MM.1S (cell line): ENCODE data around the gene BTN3A1.
"Not testable (repeated sequence)": the region's sequence is repeated elsewhere in the genome, so short reads cannot be mapped to it uniquely, and the experiment has no call there.

Experiments used
- DNase-seq: peaks from one replicate; pipeline ENCODE4 v3.0.0-alpha.2; 2015
- H2AFZ ChIP-seq: fragments of 300-600 bp; sonication (generic); 2 replicates; pipeline ENCODE4 v1.6.0; 2016; ENCODE audit warnings: antibody characterized with exemption, low read length
- H3F3A ChIP-seq: fragments of 300-600 bp; sonication (generic); 2 replicates; pipeline ENCODE4 v1.6.1; 2016; ENCODE audit warnings: mild to moderate bottlenecking, antibody characterized with exemption, low read length, moderate library complexity, mixed read lengths; ENCODE audit not compliant: insufficient read depth
- H3K27ac ChIP-seq: fragments of 300-600 bp; sonication (generic); 2 replicates; pipeline ENCODE4 v1.5.1; 2016; ENCODE audit warnings: mild to moderate bottlenecking, low read length
- H3K27me3 ChIP-seq: fragments of 300-600 bp; sonication (generic); replicated peaks from 2 replicates; pipeline ENCODE4 v1.6.0; 2016; ENCODE audit warnings: low read length; ENCODE audit not compliant: insufficient read depth
- H3K36me3 ChIP-seq: fragments of 300-600 bp; sonication (generic); replicated peaks from 2 replicates; pipeline ENCODE4 v1.6.1; 2016; ENCODE audit warnings: mild to moderate bottlenecking, low read length, mixed read lengths; ENCODE audit not compliant: insufficient read depth
- H3K4me1 ChIP-seq: fragments of 300-600 bp; sonication (generic); 2 replicates; pipeline ENCODE4 v1.6.1; 2016; ENCODE audit warnings: low read length, mixed read lengths
- H3K4me2 ChIP-seq: fragments of 300-600 bp; sonication (generic); 2 replicates; pipeline ENCODE4 v1.6.0; 2016; ENCODE audit warnings: low read depth, low read length
- H3K4me3 ChIP-seq: fragments of 300-600 bp; sonication (generic); 2 replicates; pipeline ENCODE4 v1.5.1; 2016; ENCODE audit warnings: low read length, mixed read lengths
- H3K79me2 ChIP-seq: fragments of 300-600 bp; sonication (generic); 2 replicates; pipeline ENCODE4 v1.6.1; 2016; ENCODE audit warnings: mixed run types, low read length, mixed read lengths
- H3K9ac ChIP-seq: fragments of 300-600 bp; sonication (generic); 2 replicates; pipeline ENCODE4 v1.6.1; 2016; ENCODE audit warnings: low read length, mixed read lengths
- H3K9me2 ChIP-seq: fragments of 300-600 bp; sonication (generic); replicated peaks from 2 replicates; pipeline ENCODE4 v1.6.1; 2016; ENCODE audit warnings: mild to moderate bottlenecking, low read length, mixed read lengths; ENCODE audit not compliant: insufficient read depth
- H3K9me3 ChIP-seq: fragments of 300-600 bp; sonication (generic); replicated peaks from 2 replicates; pipeline ENCODE4 v1.6.1; 2016; ENCODE audit warnings: mild to moderate bottlenecking, low read length, mixed read lengths; ENCODE audit not compliant: insufficient read depth
- H4K20me1 ChIP-seq: fragments of 300-600 bp; sonication (generic); 2 replicates; pipeline ENCODE4 v1.6.1; 2016; ENCODE audit warnings: mild to moderate bottlenecking, low read length, moderate library complexity, mixed read lengths; ENCODE audit not compliant: insufficient read depth
- EZH2 ChIP-seq: fragments of 300-600 bp; sonication (generic); optimal IDR thresholded peaks from 2 replicates; pipeline ENCODE3; 2017; ENCODE audit warnings: low read depth, mild to moderate bottlenecking, antibody characterized with exemption, low read length, mixed read lengths
- EZH2phosphoT487 ChIP-seq: fragments of 300-600 bp; sonication (generic); IDR thresholded peaks from 2 replicates; pipeline ENCODE4 v1.6.1; 2018; ENCODE audit warnings: antibody characterized with exemption, low read length
- TF ChIP-seq, protein P1 (sequence below): fragments of 300-600 bp; sonication (generic); IDR thresholded peaks from 2 replicates; pipeline ENCODE4 v1.5.1; 2016; ENCODE audit warnings: antibody characterized with exemption, low read length, mixed read lengths

BTN3A1 gene

DNA sequence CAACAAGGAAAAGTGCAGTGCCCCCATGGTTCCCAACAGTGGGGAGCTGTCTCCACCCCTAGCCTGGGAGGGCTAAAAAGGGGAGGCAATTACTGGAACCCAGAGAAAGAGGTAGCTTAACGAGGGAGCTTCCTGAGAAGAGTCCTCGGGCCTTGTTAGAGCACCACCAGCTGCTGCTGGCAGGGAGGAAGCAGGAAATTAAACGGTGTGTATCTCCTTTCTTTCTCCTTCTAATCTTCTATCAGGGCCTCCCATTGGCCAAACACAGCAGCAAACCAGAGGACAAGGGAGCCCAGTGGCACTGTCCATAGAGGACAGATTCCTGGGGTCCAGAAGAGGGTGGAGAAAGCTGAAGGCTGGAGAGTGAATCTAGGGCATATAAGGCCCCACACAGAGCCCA is 26.8 kb upstream of the BTN3A1 start:
- Histone ChIP-seq H3K36me3 (no peaks in the 10 kb centered on the region; the same call in 1 of the 2 replicates), H3K27ac (no peak overlapping the region), H4K20me1 (no peaks in the 10 kb centered on the region), H3K9me3 (no peaks in the 10 kb centered on the region), H3K79me2 (peaks cover 4% of the 10 kb centered on the region; the same call in 1 of the 2 replicates), H2AFZ (no peak overlapping the region), H3K27me3 (no peaks in the 10 kb centered on the region), H3K4me2 (no peak overlapping the region), H3K9me2 (no peaks in the 10 kb centered on the region), H3K4me1 (peaks cover 16% of the 10 kb centered on the region), H3K9ac (no peak overlapping the region), H3K4me3 (no peak overlapping the region), H3F3A (peaks cover 5% of the 10 kb centered on the region; the same call in 1 of the 2 replicates)
- DNase-seq: no peak
- TF ChIP-seq EZH2 (no peak), EZH2phosphoT487 (no peak)
- TF ChIP-seq, protein P1, sequence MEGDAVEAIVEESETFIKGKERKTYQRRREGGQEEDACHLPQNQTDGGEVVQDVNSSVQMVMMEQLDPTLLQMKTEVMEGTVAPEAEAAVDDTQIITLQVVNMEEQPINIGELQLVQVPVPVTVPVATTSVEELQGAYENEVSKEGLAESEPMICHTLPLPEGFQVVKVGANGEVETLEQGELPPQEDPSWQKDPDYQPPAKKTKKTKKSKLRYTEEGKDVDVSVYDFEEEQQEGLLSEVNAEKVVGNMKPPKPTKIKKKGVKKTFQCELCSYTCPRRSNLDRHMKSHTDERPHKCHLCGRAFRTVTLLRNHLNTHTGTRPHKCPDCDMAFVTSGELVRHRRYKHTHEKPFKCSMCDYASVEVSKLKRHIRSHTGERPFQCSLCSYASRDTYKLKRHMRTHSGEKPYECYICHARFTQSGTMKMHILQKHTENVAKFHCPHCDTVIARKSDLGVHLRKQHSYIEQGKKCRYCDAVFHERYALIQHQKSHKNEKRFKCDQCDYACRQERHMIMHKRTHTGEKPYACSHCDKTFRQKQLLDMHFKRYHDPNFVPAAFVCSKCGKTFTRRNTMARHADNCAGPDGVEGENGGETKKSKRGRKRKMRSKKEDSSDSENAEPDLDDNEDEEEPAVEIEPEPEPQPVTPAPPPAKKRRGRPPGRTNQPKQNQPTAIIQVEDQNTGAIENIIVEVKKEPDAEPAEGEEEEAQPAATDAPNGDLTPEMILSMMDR: no peak

DNA sequence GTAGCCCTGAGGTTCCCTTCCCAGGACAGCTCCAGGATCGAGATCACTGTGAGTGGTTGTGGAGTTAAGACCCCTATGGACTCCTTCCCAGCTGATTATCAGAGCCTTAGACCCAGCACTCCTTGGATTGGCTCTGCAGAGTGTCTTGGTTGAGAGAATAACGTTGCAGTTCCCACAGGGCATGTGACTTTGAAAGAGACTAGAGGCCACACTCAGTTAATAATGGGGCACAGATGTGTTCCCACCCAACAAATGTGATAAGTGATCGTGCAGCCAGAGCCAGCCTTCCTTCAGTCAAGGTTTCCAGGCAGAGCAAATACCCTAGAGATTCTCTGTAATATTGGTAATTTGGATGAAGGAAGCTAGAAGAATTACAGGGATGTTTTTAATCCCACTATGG is 24.4 kb upstream of the BTN3A1 start:
- Histone ChIP-seq H2AFZ (no peak overlapping the region), H3F3A (peaks cover 5% of the 10 kb centered on the region; the same call in 1 of the 2 replicates), H3K4me1 (peaks cover 24% of the 10 kb centered on the region), H3K4me3 (no peak overlapping the region), H3K9me3 (no peaks in the 10 kb centered on the region), H4K20me1 (no peaks in the 10 kb centered on the region), H3K79me2 (no peaks in the 10 kb centered on the region), H3K9ac (no peak overlapping the region), H3K4me2 (peak overlapping the region; percentile 59), H3K27ac (peak overlapping the region; percentile 59; the same call in 1 of the 2 replicates), H3K27me3 (no peaks in the 10 kb centered on the region), H3K36me3 (no peaks in the 10 kb centered on the region; the same call in 1 of the 2 replicates), H3K9me2 (no peaks in the 10 kb centered on the region)
- TF ChIP-seq, protein P1: no peak
- no peak for TF ChIP-seq EZH2
- no peak for TF ChIP-seq EZH2phosphoT487
- no peak for DNase-seq

DNA sequence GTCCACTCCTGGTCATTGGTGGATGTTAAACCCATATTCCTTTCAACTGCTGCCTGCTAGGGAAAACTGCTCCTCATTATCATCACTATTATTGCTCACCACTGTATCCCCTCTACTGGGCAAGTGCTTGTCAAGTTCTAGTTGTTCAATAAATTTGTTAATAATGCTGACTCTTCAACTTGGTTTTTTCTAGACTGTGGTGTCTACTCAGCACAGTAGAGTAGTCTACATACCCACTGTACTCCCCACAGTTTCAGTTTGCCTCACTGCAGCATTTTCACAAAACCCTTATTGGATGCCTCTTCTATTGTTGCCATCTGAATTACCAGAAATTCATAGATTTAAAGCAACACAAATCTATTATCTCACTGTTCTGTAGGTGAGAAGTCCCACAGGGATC is 23.9 kb upstream of the BTN3A1 start:
- peak; percentile 61 for DNase-seq
- not testable (repeated sequence) for H2AFZ ChIP-seq, H3K79me2 ChIP-seq, H3K36me3 ChIP-seq, H3K4me3 ChIP-seq, H4K20me1 ChIP-seq, H3K27me3 ChIP-seq, H3F3A ChIP-seq, H3K9me3 ChIP-seq, H3K9me2 ChIP-seq
- Histone ChIP-seq H3K4me2 (peak overlapping the region; percentile 59), H3K27ac (peak overlapping the region; percentile 59; the same call in 1 of the 2 replicates), H3K4me1 (peaks cover 24% of the 10 kb centered on the region), H3K9ac (peak overlapping the region; percentile 30; the same call in 1 of the 2 replicates)

DNA sequence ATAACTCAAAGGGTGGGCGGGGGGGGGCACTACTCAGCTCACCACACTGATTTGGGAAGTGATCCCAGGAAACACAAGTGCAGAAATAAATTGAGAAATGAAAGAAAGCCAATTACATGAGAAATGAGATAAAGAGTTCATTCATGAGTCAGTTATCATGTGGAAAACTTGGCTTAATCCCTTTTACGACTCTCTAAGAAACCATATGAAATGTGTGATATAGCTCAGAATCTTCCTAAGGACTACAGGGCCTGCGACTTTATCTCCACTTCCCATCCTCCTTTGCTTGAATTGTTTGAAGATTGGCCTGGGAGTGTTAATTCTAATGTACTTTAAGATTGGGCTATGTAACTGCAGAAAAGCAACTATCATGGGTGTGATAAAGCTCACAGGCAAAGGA is 22.8 kb upstream of the BTN3A1 start:
- H3K4me3 ChIP-seq: no peak overlapping the region
- no peak overlapping the region for H3K27ac ChIP-seq
- TF ChIP-seq, protein P1: no peak
- no peak for TF ChIP-seq EZH2
- TF ChIP-seq EZH2phosphoT487: no peak
- no peaks in the 10 kb centered on the region; the same call in 1 of the 2 replicates for H3K36me3 ChIP-seq
- DNase-seq: no peak
- H3K4me1 ChIP-seq: peaks cover 24% of the 10 kb centered on the region
- H3F3A ChIP-seq: peaks cover 12% of the 10 kb centered on the region
- H3K4me2 ChIP-seq: no peak overlapping the region
- no peaks in the 10 kb centered on the region for H3K9me3 ChIP-seq
- no peaks in the 10 kb centered on the region for H3K9me2 ChIP-seq
- no peaks in the 10 kb centered on the region for H3K27me3 ChIP-seq
- no peak overlapping the region for H3K9ac ChIP-seq
- no peak overlapping the region for H2AFZ ChIP-seq
- peaks cover 13% of the 10 kb centered on the region for H3K79me2 ChIP-seq
- no peaks in the 10 kb centered on the region for H4K20me1 ChIP-seq
